Activated CD8-positive, alpha-beta memory T cell treated with anti-CD3 and anti-CD28 coated beads for 1 hour (primary cell): ENCODE results near the gene NAA60.
A peak's percentile ranks its signal among the peaks of the same experiment; 100 is the strongest.

Source experiments
- DNase-seq, 2 donors: peaks; one replicate each; pipeline ENCODE4 v3.0.0-alpha.2; 2020; ENCODE audit warnings: low read depth in 1 of 2; ENCODE audit errors: extremely low read depth in 1 of 2

Gene NAA60

DNA sequence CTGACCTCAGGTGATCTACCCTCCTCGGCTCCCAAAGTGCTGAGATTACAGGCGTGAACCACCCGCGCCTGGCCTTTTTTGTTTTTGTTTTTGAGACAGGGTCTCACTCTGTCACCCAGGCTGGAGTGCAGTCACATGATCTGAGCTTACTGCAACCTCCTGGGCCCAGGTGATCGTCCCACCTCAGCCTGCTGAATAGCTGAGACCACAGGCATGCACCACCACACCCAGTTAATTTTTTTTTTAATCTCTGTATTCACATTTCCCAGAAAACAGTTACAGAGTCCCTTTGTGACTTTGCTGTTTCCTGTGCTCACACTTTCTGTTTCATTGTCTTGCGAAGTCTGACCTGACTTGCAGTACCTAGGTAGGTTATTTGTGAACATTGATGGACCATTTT, 60.0 kb downstream of the NAA60 start:
- DNase-seq = no peak

DNA sequence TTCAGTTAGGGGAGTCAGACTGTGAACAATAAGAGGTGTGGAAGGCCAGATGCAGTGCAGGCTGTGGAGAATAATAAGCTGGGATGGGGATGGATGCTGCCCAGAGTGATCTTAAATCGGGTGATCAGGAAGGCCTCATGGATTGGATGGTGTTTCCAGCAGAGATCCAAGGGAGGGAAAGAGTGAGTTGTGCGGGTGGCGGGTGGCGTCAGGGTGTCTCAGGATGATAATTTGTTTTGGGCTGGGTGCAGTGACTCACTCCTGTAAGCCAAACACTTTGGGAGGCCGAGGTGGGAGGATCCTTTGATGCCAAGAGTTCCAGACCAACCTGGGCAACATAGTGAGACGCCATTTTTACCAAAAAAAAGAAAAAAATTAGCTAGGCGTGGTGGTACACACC, 65.3 kb downstream of the NAA60 start:
- DNase-seq = no peak

DNA sequence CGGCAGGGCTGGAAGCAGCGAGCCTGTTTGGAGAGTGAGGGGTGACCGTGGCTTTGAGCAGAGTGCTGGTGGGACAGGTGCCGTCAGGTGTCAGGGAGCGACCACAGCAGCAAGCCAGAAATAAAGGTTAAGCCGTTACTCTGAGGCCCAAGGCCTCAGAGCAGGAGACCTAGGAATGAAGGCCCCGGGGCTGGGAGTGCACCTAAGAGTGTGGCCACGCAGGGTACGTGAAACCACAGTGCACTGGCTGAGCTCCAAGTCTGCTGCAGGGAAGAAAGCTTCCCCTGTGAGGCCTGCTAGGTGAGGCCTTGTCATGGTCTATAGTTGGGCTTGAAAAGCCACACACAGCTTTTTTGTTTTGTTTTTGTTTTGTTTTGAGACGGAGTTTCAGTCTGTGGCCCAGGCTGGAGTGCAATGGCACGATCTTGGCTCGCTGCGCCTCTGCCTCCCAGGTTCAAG, 66.0 kb downstream of the NAA60 start:
- peak; percentile 55 to 64 for DNase-seq

DNA sequence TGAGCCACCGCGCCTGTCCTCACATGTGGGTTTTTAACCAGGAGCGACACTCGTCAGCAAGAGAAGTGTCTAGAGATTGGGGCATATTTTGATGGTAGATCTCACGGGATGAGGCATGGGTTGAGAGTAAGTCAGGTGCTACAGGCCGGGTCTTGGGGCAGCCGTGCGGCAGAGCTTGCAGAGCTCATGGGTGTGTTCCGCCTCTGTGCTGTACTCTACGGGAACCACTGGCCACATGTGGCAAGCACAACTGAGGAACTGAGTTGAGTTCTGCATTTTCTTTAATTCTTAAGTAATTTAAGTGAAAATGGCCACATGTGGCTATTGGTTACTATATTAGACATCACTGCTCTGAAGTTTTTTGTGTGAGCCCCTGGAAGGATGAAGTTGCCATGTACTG, 66.9 kb downstream of the NAA60 start:
- DNase-seq = no peak

DNA sequence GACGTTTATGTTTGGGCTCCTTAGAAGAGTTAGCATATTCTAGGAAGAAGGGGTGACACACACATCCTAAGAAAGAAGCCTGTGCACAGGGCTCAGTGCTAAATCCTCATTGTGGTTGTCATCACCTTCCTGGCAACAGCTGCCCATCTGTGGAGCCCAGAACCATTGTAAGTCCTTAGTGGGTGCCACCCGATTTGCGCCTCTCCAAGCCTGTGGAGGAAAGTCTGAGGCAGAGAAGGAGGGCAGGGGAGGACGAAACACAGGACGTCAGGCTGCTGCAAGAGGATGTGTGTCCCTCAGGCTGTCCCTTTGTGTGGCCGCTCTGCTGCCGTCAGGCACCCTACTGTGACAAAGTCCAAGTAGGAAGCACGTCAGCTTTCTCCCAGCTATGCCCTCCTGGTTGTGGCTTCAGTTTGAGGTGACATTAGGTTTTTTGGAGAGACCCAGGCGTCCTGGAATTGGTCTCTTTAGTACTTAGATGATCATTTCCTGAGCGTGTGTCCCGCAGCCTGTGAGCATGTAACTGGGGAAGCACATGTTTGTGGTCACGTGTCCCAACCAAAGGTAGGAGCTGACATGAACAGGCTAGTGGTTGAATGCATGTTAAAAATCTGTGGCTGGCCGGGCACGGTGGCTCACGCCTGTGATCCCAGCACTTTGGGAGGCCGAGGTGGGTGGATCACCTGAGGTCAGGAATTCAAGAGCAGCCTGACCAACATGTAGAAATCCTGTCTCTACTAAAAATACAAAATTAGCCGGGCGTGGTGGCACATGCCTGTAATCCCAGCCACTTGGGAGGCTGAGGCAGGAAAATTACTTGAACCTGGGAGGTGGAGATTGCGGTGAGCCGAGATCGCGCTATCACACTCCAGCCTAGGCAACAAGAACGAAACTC, 68.1 kb downstream of the NAA60 start:
- DNase-seq = no peak

GRCh38 chr16:3513892-3514583, 70.6 kb downstream of the NAA60 start:
- no peak for DNase-seq

- DNase-seq = no peak
Observed at GRCh38 chr16:3514621-3515020, 71.1 kb downstream of the NAA60 start.

DNA sequence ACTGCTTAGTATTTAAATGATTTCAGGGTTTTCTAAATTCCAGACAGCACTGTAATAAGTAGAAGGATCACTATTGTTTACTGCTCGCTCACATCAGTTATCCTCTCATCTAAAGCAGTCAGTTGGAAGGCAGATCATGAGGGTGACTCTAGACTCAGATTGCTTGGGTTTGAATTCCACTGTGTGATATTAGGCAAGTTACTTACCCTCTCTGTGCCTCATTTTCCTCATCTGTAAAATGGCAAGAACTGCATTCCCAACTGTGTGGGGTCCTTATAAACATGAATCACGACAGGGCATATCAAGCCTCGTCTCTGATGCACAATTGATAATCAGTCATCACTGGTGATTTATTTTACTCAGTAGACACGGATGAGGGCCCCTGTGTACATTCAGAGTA, 72.4 kb downstream of the NAA60 start:
- no peak for DNase-seq

DNA sequence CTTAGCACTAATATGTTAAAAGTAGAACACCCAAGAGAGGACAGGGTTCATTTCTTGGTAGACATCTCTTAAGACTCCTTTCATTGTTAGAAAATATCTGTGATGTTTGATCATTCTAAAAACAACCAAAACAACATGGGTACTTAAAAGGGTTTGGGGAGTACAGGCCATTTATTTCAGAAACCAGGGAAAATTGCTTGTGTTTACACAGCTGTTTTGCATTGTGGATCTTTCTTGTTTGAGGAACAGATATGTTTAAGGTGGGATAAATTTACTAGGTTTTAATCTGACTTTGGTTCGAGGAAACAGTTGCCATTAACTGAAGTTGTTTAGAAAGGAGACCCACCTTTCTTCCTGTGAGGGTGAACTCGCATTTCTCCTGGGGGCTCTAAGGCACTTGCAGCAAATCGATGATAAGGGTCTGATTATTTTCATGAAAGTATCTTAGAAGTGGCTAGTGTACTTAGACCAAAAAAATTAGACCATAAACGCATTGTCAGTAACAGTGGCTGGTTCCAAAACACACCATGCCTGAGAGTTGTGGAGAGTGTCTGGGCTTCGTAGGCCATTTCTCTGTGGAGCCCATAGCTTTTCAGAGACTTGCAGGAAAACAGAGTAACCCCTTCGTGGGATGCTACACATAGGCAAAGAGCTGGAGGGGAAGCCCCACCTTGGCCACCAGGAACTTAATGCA, 75.0 kb downstream of the NAA60 start:
- DNase-seq = no peak

DNA sequence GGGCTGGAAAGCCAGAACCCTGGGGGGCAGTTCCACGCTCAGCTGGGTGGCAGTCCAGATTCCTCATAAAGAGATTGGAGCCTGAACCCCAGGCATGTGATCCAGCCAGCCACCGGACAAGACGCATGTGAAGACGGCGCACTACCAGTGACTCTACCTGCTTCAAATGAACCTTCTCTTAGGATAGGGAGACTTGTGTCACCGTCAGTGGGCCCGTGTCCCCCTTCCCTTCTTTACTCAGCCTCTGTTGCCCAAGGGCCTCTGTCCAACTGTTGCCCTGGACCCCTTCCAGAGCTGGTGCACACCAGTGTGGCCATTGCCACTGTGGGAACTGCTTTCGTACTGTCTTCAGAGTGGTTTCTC, 75.5 kb downstream of the NAA60 start:
- DNase-seq = no peak

- no peak for DNase-seq
Observed at GRCh38 chr16:3519581-3519980, 76.1 kb downstream of the NAA60 start.

GRCh38 chr16:3520413-3520812, 76.9 kb downstream of the NAA60 start:
- no peak for DNase-seq

GRCh38 chr16:3520841-3521240, 77.4 kb downstream of the NAA60 start:
- DNase-seq = no peak

- no peak for DNase-seq
Observed at GRCh38 chr16:3523281-3523680, 79.8 kb downstream of the NAA60 start.

DNA sequence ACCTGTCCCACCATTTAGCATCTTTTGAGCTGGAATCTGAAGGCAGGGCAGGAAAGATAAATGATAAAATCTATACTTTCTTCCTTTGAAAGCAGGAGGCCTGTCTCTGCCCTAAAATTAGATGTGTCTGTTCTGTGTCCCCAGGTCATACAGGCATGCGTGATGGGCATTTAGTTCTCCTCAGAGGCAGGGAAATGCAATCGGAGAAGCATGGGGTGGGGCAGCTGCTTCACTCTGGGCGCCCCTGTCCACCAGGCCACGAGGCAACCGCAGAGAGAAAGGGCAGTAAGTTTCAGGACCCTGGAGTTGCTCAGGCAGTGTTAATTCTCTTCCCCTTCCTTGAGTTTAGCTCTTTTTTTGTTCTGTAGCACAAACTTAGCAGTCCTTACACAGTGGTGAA, 82.5 kb downstream of the NAA60 start:
- no peak for DNase-seq

GRCh38 chr16:3527216-3527829, 83.8 kb downstream of the NAA60 start:
- peak in 1 of 2 donors; percentile 35 for DNase-seq

GRCh38 chr16:3528406-3528805, 84.9 kb downstream of the NAA60 start:
- no peak for DNase-seq

- DNase-seq = no peak
Observed at GRCh38 chr16:3529175-3529574, 85.7 kb downstream of the NAA60 start.

- DNase-seq = no peak
Observed at GRCh38 chr16:3530371-3530914, 87.0 kb downstream of the NAA60 start.

DNA sequence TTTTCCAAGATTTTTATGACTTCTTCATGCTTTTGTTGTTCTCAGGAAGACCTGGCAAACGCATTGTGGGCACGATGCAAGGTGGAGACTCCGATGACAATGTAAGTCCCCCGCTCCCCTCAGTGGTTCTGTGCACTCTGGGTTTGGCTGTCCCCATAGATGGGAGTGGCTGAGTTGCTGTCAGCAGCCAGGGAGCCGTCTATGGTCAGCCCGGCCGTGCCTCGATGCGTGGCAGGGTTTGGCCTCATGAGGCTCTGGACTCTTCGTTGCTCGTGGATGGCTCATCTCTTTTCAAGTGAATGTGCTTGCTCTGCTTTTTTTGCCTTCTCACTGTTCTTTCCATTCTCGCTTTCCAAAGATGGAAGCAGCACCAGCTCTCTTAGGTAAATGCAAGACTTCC, 89.3 kb downstream of the NAA60 start:
- no peak for DNase-seq

DNA sequence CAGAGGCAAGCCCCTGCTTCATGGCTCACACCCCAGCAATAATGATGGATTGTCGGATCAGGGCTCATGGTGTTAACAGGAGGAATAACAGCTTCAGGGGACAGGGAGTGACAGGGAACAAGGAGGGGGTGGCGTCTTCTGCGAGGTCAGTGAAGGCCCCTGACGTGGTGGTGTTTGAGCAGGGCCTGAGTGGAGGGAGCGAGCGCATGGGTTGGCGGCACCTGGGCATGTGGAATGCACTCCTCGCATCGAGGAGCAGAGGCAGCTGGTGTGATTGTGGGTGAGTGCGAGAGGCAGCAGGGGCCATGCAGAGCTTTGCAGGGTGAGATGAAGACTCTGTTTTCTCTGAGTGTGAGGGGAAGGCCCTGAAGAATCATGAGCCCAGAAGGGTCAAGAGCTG, 90.6 kb downstream of the NAA60 start:
- DNase-seq = no peak
